Upper lobe of left lung (tissue), 6 donors: ENCODE results near the gene GALC. TPM values are rescaled to one million over a fixed set of nuclear protein-coding genes. Genes with fewer than 3 reads are reported as not detected.

Experiments
- ATAC-seq, 2 donors: fragments of 200-7000 bp; cut with Tn5 transposase; one replicate each; pipeline ENCODE4 v1.9.1; 2022; ENCODE audit warnings: mild to moderate bottlenecking in 2 of 2, moderate library complexity in 2 of 2; ENCODE audit not compliant: low FRiP score in 2 of 2
- DNase-seq, 2 donors: peaks; one replicate each; pipeline ENCODE4 v3.0.0-alpha.2; 2019 to 2020
- H3K27ac ChIP-seq, 4 donors: fragments of 200-600 bp; sonication (generic); one replicate each; pipeline ENCODE4 v1.5.1; 2016 to 2019
- H3K27me3 ChIP-seq, 4 donors: fragments of 200-600 bp; sonication (generic); one replicate each; pipeline ENCODE4 v1.5.1; 2017 to 2019
- H3K36me3 ChIP-seq, 4 donors: fragments of 200-600 bp; sonication (generic); one replicate each; pipeline ENCODE4 v1.5.1; 2016 to 2019
- H3K4me1 ChIP-seq, 4 donors: fragments of 200-600 bp; sonication (generic); one replicate each; pipeline ENCODE4 v1.5.1; 2018 to 2019
- H3K4me3 ChIP-seq, 4 donors: fragments of 200-600 bp; sonication (generic); one replicate each; pipeline ENCODE4 v1.5.1; 2017 to 2019; ENCODE audit warnings: mild to moderate bottlenecking in 2 of 4, moderate library complexity in 1 of 4
- H3K9me3 ChIP-seq, 4 donors: fragments of 200-600 bp; sonication (generic); one replicate each; pipeline ENCODE4 v1.5.1; 2018 to 2019
- EP300 ChIP-seq, 4 donors: sonication (generic); formaldehyde crosslinking; IDR thresholded peaks; one replicate each; pipeline ENCODE4 v1.5.1; 2017; ENCODE audit warnings: antibody characterized with exemption in 4 of 4, control low read depth in 2 of 4
- POLR2A ChIP-seq, 4 donors: fragments of 450-650 bp; IDR thresholded peaks; one replicate each; pipeline ENCODE4 v1.5.1; 2016 to 2017; ENCODE audit warnings: antibody characterized with exemption in 4 of 4, mild to moderate bottlenecking in 2 of 4
- POLR2AphosphoS5 ChIP-seq, 2 donors: sonication (generic); formaldehyde crosslinking; IDR thresholded peaks; one replicate each; pipeline ENCODE4 v1.5.1; 2017; ENCODE audit warnings: antibody characterized with exemption in 2 of 2
- WGBS, 2 donors: methylation state at CpG; one replicate each; pipeline ENCODE4 v1.1.5; 2017 to 2018; 5-methylcytosine and 5-hydroxymethylcytosine counted together
- small RNA-seq, 4 donors: library from RNA; depleted of rRNA; stranded (forward); fragments of <200 nt; gene quantifications; one replicate each; pipeline ENCODE3, GENCODE V24; 2016
- total RNA-seq, 6 donors: library from RNA; depleted of rRNA in 4 of 6; stranded (reverse); fragments of >200 nt in 4 of 6; gene quantifications; one replicate each; pipeline versions ENCODE4 v1.1.0 to v1.2.1, GENCODE V29; 2016 to 2021
- TF ChIP-seq, protein P1 (sequence below), 6 experiments: fragments of 450-650 bp in 4 of 6; fragments of 200-600 bp in 2 of 6; sonication (generic) in 2 of 6; IDR thresholded peaks; one replicate each; pipeline ENCODE4 v1.5.1; 2016 to 2019; ENCODE audit warnings: antibody characterized with exemption in 6 of 6
- donor health status: DM: no; HTN: no; CAD: no; lungs with moderate emphysema.
- donor health status: DM: no; HTN: yes; CAD: no; lungs with severe emphysema.

GALC gene
- total RNA-seq, 6 donors from 2014 or later = 24.2 to 64.3 (median 49.0) TPM

DNA sequence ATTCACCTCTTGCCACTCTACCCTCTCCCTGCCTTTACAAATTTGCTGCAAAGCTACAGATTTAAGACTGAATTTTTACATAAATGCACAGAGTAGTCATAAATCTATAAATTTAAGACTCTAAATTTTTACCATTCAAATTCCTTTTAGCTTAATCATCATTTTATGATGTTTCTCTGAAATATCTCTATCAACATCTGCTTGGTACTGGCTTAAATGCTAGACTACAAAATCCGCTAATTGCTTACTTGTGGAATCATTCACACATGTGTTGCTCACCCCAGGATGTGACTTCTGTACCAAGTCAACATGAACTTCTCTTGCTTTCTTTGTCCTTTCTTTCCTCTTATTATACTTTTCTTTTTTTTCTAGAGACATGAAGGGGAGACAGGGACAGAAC is 109.2 kb downstream of the GALC start:
- DNase-seq (no peak), ATAC-seq (no peak)
- no peak overlapping the region for H3K27ac ChIP-seq
- no peaks in the 10 kb centered on the region for H3K9me3 ChIP-seq
- WGBS, 2 donors = 91 to 97% methylated on average over 1 of the region's 1 CpG
- H3K4me1 ChIP-seq = no peaks in the 10 kb centered on the region
- no peaks in the 10 kb centered on the region for H3K36me3 ChIP-seq
- no peak overlapping the region for H3K4me3 ChIP-seq
- TF ChIP-seq, protein P1, sequence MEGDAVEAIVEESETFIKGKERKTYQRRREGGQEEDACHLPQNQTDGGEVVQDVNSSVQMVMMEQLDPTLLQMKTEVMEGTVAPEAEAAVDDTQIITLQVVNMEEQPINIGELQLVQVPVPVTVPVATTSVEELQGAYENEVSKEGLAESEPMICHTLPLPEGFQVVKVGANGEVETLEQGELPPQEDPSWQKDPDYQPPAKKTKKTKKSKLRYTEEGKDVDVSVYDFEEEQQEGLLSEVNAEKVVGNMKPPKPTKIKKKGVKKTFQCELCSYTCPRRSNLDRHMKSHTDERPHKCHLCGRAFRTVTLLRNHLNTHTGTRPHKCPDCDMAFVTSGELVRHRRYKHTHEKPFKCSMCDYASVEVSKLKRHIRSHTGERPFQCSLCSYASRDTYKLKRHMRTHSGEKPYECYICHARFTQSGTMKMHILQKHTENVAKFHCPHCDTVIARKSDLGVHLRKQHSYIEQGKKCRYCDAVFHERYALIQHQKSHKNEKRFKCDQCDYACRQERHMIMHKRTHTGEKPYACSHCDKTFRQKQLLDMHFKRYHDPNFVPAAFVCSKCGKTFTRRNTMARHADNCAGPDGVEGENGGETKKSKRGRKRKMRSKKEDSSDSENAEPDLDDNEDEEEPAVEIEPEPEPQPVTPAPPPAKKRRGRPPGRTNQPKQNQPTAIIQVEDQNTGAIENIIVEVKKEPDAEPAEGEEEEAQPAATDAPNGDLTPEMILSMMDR (IDR thresholded peaks at IDR 0.05) = no peak
- TF ChIP-seq POLR2A (IDR thresholded peaks at IDR 0.05) (no peak), POLR2AphosphoS5 (IDR thresholded peaks at IDR 0.05) (no peak), EP300 (IDR thresholded peaks at IDR 0.05) (no peak)
- no peaks in the 10 kb centered on the region for H3K27me3 ChIP-seq

Small RNA genes within 50 kb of the gene (small RNA-seq; reads per million reads assigned to genes)
- gene RNU6-835P = 0 reads per million in 4 donors

Other genes starting within 250 kb of the GALC start
- gene GPR65, start 12.0 kb upstream of the GALC start, total RNA-seq = 1 to 10 TPM; 3.2 to 7.0 (median 3.8) TPM